Activated T-cell treated with anti-CD3 and anti-CD28 coated beads, Interleukin-2, amount 50 U/mL, for 24 hours (primary cell): Measurements from ENCODE around the gene DNMT1.

ENCODE experiments used
- DNase-seq: peaks from one replicate; pipeline ENCODE4 v3.0.0-alpha.2; 2020
- H3K27ac Mint-ChIP-seq: 2 replicates; pipeline ENCODE4 v1.8.0; 2020; ENCODE audit warnings: mild to moderate bottlenecking, mixed read lengths
- H3K27me3 Mint-ChIP-seq: 2 replicates; pipeline ENCODE4 v1.8.0; 2020; ENCODE audit warnings: mixed read lengths
- H3K36me3 Mint-ChIP-seq: 2 replicates; pipeline ENCODE4 v1.8.0; 2020; ENCODE audit warnings: low read depth, mixed read lengths
- H3K4me1 Mint-ChIP-seq: 2 replicates; pipeline ENCODE4 v1.8.0; 2020; ENCODE audit warnings: low read depth, mixed read lengths
- H3K4me3 Mint-ChIP-seq: 2 replicates; pipeline ENCODE4 v1.8.0; 2020; ENCODE audit warnings: mild to moderate bottlenecking, moderate library complexity, mixed read lengths
- H3K9me3 Mint-ChIP-seq: 2 replicates; pipeline ENCODE4 v1.8.0; 2020; ENCODE audit warnings: mixed read lengths

Gene DNMT1

GRCh38 chr19:10149427-10149826 is 45.3 kb downstream of the DNMT1 start:
- Mint-ChIP-seq H3K36me3 (peaks cover 95% of the 10 kb centered on the region), H3K27me3 (no peaks in the 10 kb centered on the region), H3K9me3 (no peaks in the 10 kb centered on the region), H3K27ac (no peak overlapping the region), H3K4me1 (peaks cover 19% of the 10 kb centered on the region), H3K4me3 (no peak overlapping the region)
- no peak for DNase-seq

GRCh38 chr19:10146142-10146541 is 48.6 kb downstream of the DNMT1 start:
- H3K9me3 Mint-ChIP-seq = no peaks in the 10 kb centered on the region
- peaks cover 96% of the 10 kb centered on the region for H3K36me3 Mint-ChIP-seq
- H3K4me1 Mint-ChIP-seq = peaks cover 38% of the 10 kb centered on the region
- no peak overlapping the region for H3K4me3 Mint-ChIP-seq
- peak overlapping the region; percentile 90 for H3K27ac Mint-ChIP-seq
- DNase-seq = no peak
- no peaks in the 10 kb centered on the region for H3K27me3 Mint-ChIP-seq

- Mint-ChIP-seq H3K27ac (peak overlapping the region; percentile 90), H3K9me3 (no peaks in the 10 kb centered on the region), H3K36me3 (peaks cover 96% of the 10 kb centered on the region), H3K4me1 (peaks cover 40% of the 10 kb centered on the region), H3K4me3 (no peak overlapping the region), H3K27me3 (no peaks in the 10 kb centered on the region)
- no peak for DNase-seq
These were observed 49.7 kb downstream of the DNMT1 start for GRCh38 chr19:10145031-10145430.

- no peaks in the 10 kb centered on the region for H3K27me3 Mint-ChIP-seq
- H3K36me3 Mint-ChIP-seq = peaks cover 96% of the 10 kb centered on the region
- peak overlapping the region; percentile 90 for H3K27ac Mint-ChIP-seq
- no peak for DNase-seq
- H3K9me3 Mint-ChIP-seq = no peaks in the 10 kb centered on the region
- no peak overlapping the region for H3K4me3 Mint-ChIP-seq
- peaks cover 40% of the 10 kb centered on the region for H3K4me1 Mint-ChIP-seq
These were observed 50.4 kb downstream of the DNMT1 start for GRCh38 chr19:10144361-10144760.

- Mint-ChIP-seq H3K9me3 (no peaks in the 10 kb centered on the region), H3K27me3 (no peaks in the 10 kb centered on the region), H3K4me3 (peak overlapping the region; percentile 4), H3K36me3 (peaks cover 97% of the 10 kb centered on the region), H3K4me1 (peaks cover 40% of the 10 kb centered on the region), H3K27ac (peak overlapping the region; percentile 90)
- DNase-seq = no peak
These were observed 51.1 kb downstream of the DNMT1 start for GRCh38 chr19:10143681-10144080.

GRCh38 chr19:10142701-10143375 is 51.9 kb downstream of the DNMT1 start:
- H3K27me3 Mint-ChIP-seq = no peaks in the 10 kb centered on the region
- H3K4me1 Mint-ChIP-seq = peaks cover 40% of the 10 kb centered on the region
- H3K27ac Mint-ChIP-seq = peak overlapping the region; percentile 90
- no peak overlapping the region for H3K4me3 Mint-ChIP-seq
- peak; percentile 48 for DNase-seq
- peaks cover 98% of the 10 kb centered on the region for H3K36me3 Mint-ChIP-seq
- no peaks in the 10 kb centered on the region for H3K9me3 Mint-ChIP-seq

- H3K4me3 Mint-ChIP-seq = no peak overlapping the region
- peaks cover 100% of the 10 kb centered on the region for H3K36me3 Mint-ChIP-seq
- peak overlapping the region; percentile 63 for H3K27ac Mint-ChIP-seq
- no peaks in the 10 kb centered on the region for H3K27me3 Mint-ChIP-seq
- peaks cover 40% of the 10 kb centered on the region for H3K4me1 Mint-ChIP-seq
- no peak for DNase-seq
- H3K9me3 Mint-ChIP-seq = no peaks in the 10 kb centered on the region
These were observed 52.8 kb downstream of the DNMT1 start for GRCh38 chr19:10141973-10142372.

GRCh38 chr19:10141479-10141878 is 53.3 kb downstream of the DNMT1 start:
- no peak for DNase-seq
- peaks cover 99% of the 10 kb centered on the region for H3K36me3 Mint-ChIP-seq
- peaks cover 38% of the 10 kb centered on the region for H3K4me1 Mint-ChIP-seq
- H3K27me3 Mint-ChIP-seq = no peaks in the 10 kb centered on the region
- H3K27ac Mint-ChIP-seq = peak overlapping the region; percentile 63
- H3K4me3 Mint-ChIP-seq = no peak overlapping the region
- H3K9me3 Mint-ChIP-seq = no peaks in the 10 kb centered on the region

GRCh38 chr19:10139952-10140351 is 54.8 kb downstream of the DNMT1 start:
- DNase-seq = no peak
- peaks cover 26% of the 10 kb centered on the region for H3K4me1 Mint-ChIP-seq
- no peak overlapping the region for H3K4me3 Mint-ChIP-seq
- H3K27me3 Mint-ChIP-seq = no peaks in the 10 kb centered on the region
- H3K27ac Mint-ChIP-seq = peak overlapping the region; percentile 44
- no peaks in the 10 kb centered on the region for H3K9me3 Mint-ChIP-seq
- H3K36me3 Mint-ChIP-seq = peaks cover 99% of the 10 kb centered on the region

- no peaks in the 10 kb centered on the region for H3K9me3 Mint-ChIP-seq
- H3K4me1 Mint-ChIP-seq = peaks cover 18% of the 10 kb centered on the region
- peak overlapping the region; percentile 44 for H3K27ac Mint-ChIP-seq
- H3K4me3 Mint-ChIP-seq = no peak overlapping the region
- peaks cover 99% of the 10 kb centered on the region for H3K36me3 Mint-ChIP-seq
- DNase-seq = no peak
- no peaks in the 10 kb centered on the region for H3K27me3 Mint-ChIP-seq
These were observed 55.6 kb downstream of the DNMT1 start for GRCh38 chr19:10138879-10139795.

GRCh38 chr19:10137751-10138682 is 56.7 kb downstream of the DNMT1 start:
- H3K9me3 Mint-ChIP-seq = no peaks in the 10 kb centered on the region
- peaks cover 99% of the 10 kb centered on the region for H3K36me3 Mint-ChIP-seq
- no peak overlapping the region for H3K4me3 Mint-ChIP-seq
- H3K27me3 Mint-ChIP-seq = no peaks in the 10 kb centered on the region
- DNase-seq = no peak
- peak overlapping the region; percentile 64 for H3K27ac Mint-ChIP-seq
- H3K4me1 Mint-ChIP-seq = peaks cover 10% of the 10 kb centered on the region

GRCh38 chr19:10136936-10137335 is 57.8 kb downstream of the DNMT1 start:
- Mint-ChIP-seq H3K9me3 (no peaks in the 10 kb centered on the region), H3K4me3 (no peak overlapping the region), H3K36me3 (peaks cover 99% of the 10 kb centered on the region), H3K27ac (peak overlapping the region; percentile 64), H3K27me3 (no peaks in the 10 kb centered on the region), H3K4me1 (peaks cover 8% of the 10 kb centered on the region)
- DNase-seq = no peak

- Mint-ChIP-seq H3K4me1 (peaks cover 3% of the 10 kb centered on the region), H3K27me3 (no peaks in the 10 kb centered on the region), H3K27ac (peak overlapping the region; percentile 52), H3K36me3 (peaks cover 99% of the 10 kb centered on the region), H3K4me3 (no peak overlapping the region), H3K9me3 (no peaks in the 10 kb centered on the region)
- DNase-seq = no peak
These were observed 59.0 kb downstream of the DNMT1 start for GRCh38 chr19:10135551-10136334.
